Hepatocyte (in vitro differentiated cells): ENCODE measurements around the gene OR56B4. TPM values are rescaled to one million over a fixed set of nuclear protein-coding genes. Genes with fewer than 3 reads are reported as not detected.

Experiments
- DNase-seq: peaks from one replicate; pipeline ENCODE4 v3.0.0-alpha.2; 2016; ENCODE audit warnings: low spot score
- H2AFZ ChIP-seq: fragments of 200-600 bp; sonication (generic); 2 replicates; pipeline ENCODE4 v1.6.0; 2016; ENCODE audit warnings: antibody characterized with exemption, mild to moderate bottlenecking
- H3K27ac ChIP-seq: fragments of 200-600 bp; sonication (generic); 2 replicates; pipeline ENCODE4 v1.5.1; 2016; ENCODE audit warnings: mild to moderate bottlenecking
- H3K27me3 ChIP-seq: fragments of 200-600 bp; sonication (generic); 2 replicates; pipeline ENCODE4 v1.6.1; 2016
- H3K36me3 ChIP-seq: fragments of 200-600 bp; sonication (generic); replicated peaks from 2 replicates; pipeline ENCODE4 v1.5.1; 2016; ENCODE audit warnings: low read depth; ENCODE audit not compliant: insufficient read depth
- H3K4me1 ChIP-seq: fragments of 200-600 bp; sonication (generic); 2 replicates; pipeline ENCODE4 v1.5.1; 2016; ENCODE audit warnings: mild to moderate bottlenecking, moderate library complexity; ENCODE audit not compliant: insufficient read depth
- H3K4me2 ChIP-seq: fragments of 200-600 bp; sonication (generic); 2 replicates; pipeline ENCODE4 v1.6.0; 2016
- H3K4me3 ChIP-seq: fragments of 200-600 bp; sonication (generic); 2 replicates; pipeline ENCODE4 v1.5.1; 2016; ENCODE audit warnings: mild to moderate bottlenecking
- H3K79me2 ChIP-seq: fragments of 200-600 bp; sonication (generic); 2 replicates; pipeline ENCODE4 v1.6.0; 2017; ENCODE audit warnings: mild to moderate bottlenecking
- H3K9me2 ChIP-seq: fragments of 200-600 bp; sonication (generic); replicated peaks from 2 replicates; pipeline ENCODE4 v1.6.0; 2017; ENCODE audit warnings: mild to moderate bottlenecking; ENCODE audit not compliant: insufficient read depth
- H3K9me3 ChIP-seq: fragments of 200-600 bp; sonication (generic); 2 replicates; pipeline ENCODE4 v1.5.1; 2016; ENCODE audit warnings: low read depth, mild to moderate bottlenecking
- H4K20me1 ChIP-seq: fragments of 200-600 bp; sonication (generic); 2 replicates; pipeline ENCODE4 v1.6.0; 2016; ENCODE audit warnings: mild to moderate bottlenecking; ENCODE audit not compliant: insufficient read depth, poor library complexity, severe bottlenecking
- CTCF ChIP-seq: fragments of 200-600 bp; sonication (generic); IDR thresholded peaks from 2 replicates; pipeline ENCODE4 v1.5.1; 2016; ENCODE audit warnings: antibody characterized with exemption, mild to moderate bottlenecking; ENCODE audit not compliant: poor library complexity
- EZH2 ChIP-seq: fragments of 200-600 bp; sonication (generic); IDR thresholded peaks from 2 replicates; pipeline ENCODE4 v1.6.1; 2016; ENCODE audit warnings: antibody characterized with exemption, mild to moderate bottlenecking, borderline replicate concordance
- EZH2phosphoT487 ChIP-seq: fragments of 200-600 bp; sonication (generic); IDR thresholded peaks from one replicate; pipeline ENCODE4 v1.6.1; 2018; ENCODE audit warnings: antibody characterized with exemption, mild to moderate bottlenecking, low read depth, moderate library complexity; ENCODE audit not compliant: unreplicated experiment, severe bottlenecking
- WGBS: methylation state at CpG from one replicate; pipeline ENCODE4 v1.1.6; 2016; ENCODE audit warnings: low lambda C conversion rate; ENCODE audit errors: missing lambda C conversion rate; 5-methylcytosine and 5-hydroxymethylcytosine counted together
- polyA plus RNA-seq: library from polyadenylated mRNA; unstranded; fragments of >200 nt; fragmentation: Nextera tagmentation; extraction: Ambion mirVana; gene quantifications from 2 replicates; pipeline ENCODE4 v1.2.1, GENCODE V29; 2016
- total RNA-seq: library from RNA; depleted of rRNA; stranded (reverse); fragments of >200 nt; gene quantifications from 2 replicates; pipeline ENCODE4 v1.2.3, GENCODE V29; 2014

The OR56B4 gene
- total and polyA plus RNA-seq, 2 experiments from 2014 or later, result not detected

- H4K20me1 ChIP-seq, result no peaks in the 10 kb centered on the region
- no peak overlapping the region for H2AFZ ChIP-seq
- H3K4me1 ChIP-seq, result no peaks in the 10 kb centered on the region
- H3K36me3 ChIP-seq, result no peaks in the 10 kb centered on the region
- no peak overlapping the region for H3K4me2 ChIP-seq
- no peak overlapping the region for H3K27ac ChIP-seq
- 81% methylated on average over 3 of the region's 3 CpGs for WGBS
- TF ChIP-seq EZH2 (no peak), CTCF (no peak), EZH2phosphoT487 (no peak)
- H3K9me2 ChIP-seq, result no peaks in the 10 kb centered on the region
- H3K9me3 ChIP-seq, result no peaks in the 10 kb centered on the region
- no peaks in the 10 kb centered on the region for H3K79me2 ChIP-seq
- no peak overlapping the region for H3K4me3 ChIP-seq
- no peak for DNase-seq
- H3K27me3 ChIP-seq, result no peaks in the 10 kb centered on the region
These were observed 16.8 kb downstream of the OR56B4 start for GRCh38 chr11:6124245-6124644.

GRCh38 chr11:6127881-6128280, 20.4 kb downstream of the OR56B4 start:
- Histone ChIP-seq H3K36me3 (no peaks in the 10 kb centered on the region), H3K4me3 (no peak overlapping the region), H3K9me2 (no peaks in the 10 kb centered on the region), H3K27me3 (no peaks in the 10 kb centered on the region), H4K20me1 (no peaks in the 10 kb centered on the region), H3K27ac (no peak overlapping the region), H3K9me3 (no peaks in the 10 kb centered on the region), H3K79me2 (no peaks in the 10 kb centered on the region), H3K4me1 (no peaks in the 10 kb centered on the region), H3K4me2 (no peak overlapping the region), H2AFZ (no peak overlapping the region)
- DNase-seq, result no peak
- WGBS, result 89% methylated on average over 4 of the region's 4 CpGs
- TF ChIP-seq EZH2, result no peak
- TF ChIP-seq EZH2phosphoT487, result no peak
- no peak for TF ChIP-seq CTCF

GRCh38 chr11:6129011-6129410, 21.5 kb downstream of the OR56B4 start:
- no peak overlapping the region for H3K27ac ChIP-seq
- H3K4me3 ChIP-seq, result no peak overlapping the region
- H3K36me3 ChIP-seq, result no peaks in the 10 kb centered on the region
- H3K27me3 ChIP-seq, result no peaks in the 10 kb centered on the region
- no peaks in the 10 kb centered on the region for H3K79me2 ChIP-seq
- 82% methylated on average over 1 of the region's 1 CpG for WGBS
- no peak for DNase-seq
- H3K4me2 ChIP-seq, result no peak overlapping the region
- no peaks in the 10 kb centered on the region for H4K20me1 ChIP-seq
- H3K9me3 ChIP-seq, result no peaks in the 10 kb centered on the region
- TF ChIP-seq EZH2 (no peak), CTCF (no peak), EZH2phosphoT487 (no peak)
- H2AFZ ChIP-seq, result no peak overlapping the region
- H3K9me2 ChIP-seq, result no peaks in the 10 kb centered on the region
- H3K4me1 ChIP-seq, result peaks cover 4% of the 10 kb centered on the region

- Histone ChIP-seq H3K36me3 (no peaks in the 10 kb centered on the region), H3K9me2 (no peaks in the 10 kb centered on the region), H3K4me3 (no peak overlapping the region), H4K20me1 (no peaks in the 10 kb centered on the region), H3K9me3 (no peaks in the 10 kb centered on the region), H3K27ac (no peak overlapping the region), H3K4me1 (peaks cover 4% of the 10 kb centered on the region), H2AFZ (no peak overlapping the region), H3K27me3 (no peaks in the 10 kb centered on the region), H3K4me2 (no peak overlapping the region), H3K79me2 (no peaks in the 10 kb centered on the region)
- no peak for DNase-seq
- 94% methylated on average over 1 of the region's 1 CpG for WGBS
- TF ChIP-seq CTCF, result no peak
- no peak for TF ChIP-seq EZH2phosphoT487
- TF ChIP-seq EZH2, result no peak
These were observed 22.2 kb downstream of the OR56B4 start for GRCh38 chr11:6129635-6130034.
